ENCODE measurements around the gene HIVEP3.
A peak's percentile ranks its signal among the peaks of the same experiment; 100 is the strongest.
"Not testable (repeated sequence)": the region's sequence is repeated elsewhere in the genome, so short reads cannot be mapped to it uniquely, and the experiment has no call there.

HIVEP3 gene

GRCh38 chr1:41918450-41919043 is at the start of gene HIVEP3:
HIVEP3 (minus strand) TSS chr1:41918922.
- peak within 1 kb of the TSS; percentile 48; the same call in 1 of the 2 replicates for H3K4me3 ChIP-seq (ENCODE audit: low read length)
- H3K4me1 ChIP-seq (ENCODE audit: control insufficient read depth, insufficient read depth, low read length) = no peaks in the 10 kb centered on the region
- no peak for DNase-seq (ENCODE audit: low read depth, low spot score)
- WGBS (ENCODE audit: insufficient coverage, insufficient read length) = no CpG with 5 or more reads among the region's 15 CpGs
- H3K9me3 ChIP-seq (ENCODE audit: control insufficient read depth, insufficient read depth, low read length) = no peaks in the 10 kb centered on the region
- H3K27ac ChIP-seq (ENCODE audit: low read length) = no peak within 1 kb of the TSS
- H3K36me3 ChIP-seq (ENCODE audit: control insufficient read depth, insufficient read depth, low read length) = no peaks in the 10 kb centered on the region
- peaks cover 18% of the 10 kb centered on the region for H3K27me3 ChIP-seq (ENCODE audit: control insufficient read depth, insufficient read depth, low read length)

- no peaks in the 10 kb centered on the region for H3K36me3 ChIP-seq (ENCODE audit: control insufficient read depth, insufficient read depth, low read length)
- no peaks in the 10 kb centered on the region for H3K27me3 ChIP-seq (ENCODE audit: control insufficient read depth, insufficient read depth, low read length)
- H3K4me3 ChIP-seq (ENCODE audit: low read length) = no peak overlapping the region
- H3K27ac ChIP-seq (ENCODE audit: low read length) = no peak overlapping the region
- no peaks in the 10 kb centered on the region for H3K9me3 ChIP-seq (ENCODE audit: control insufficient read depth, insufficient read depth, low read length)
- H3K4me1 ChIP-seq (ENCODE audit: control insufficient read depth, insufficient read depth, low read length) = no peaks in the 10 kb centered on the region
- no CpG with 5 or more reads among the region's 3 CpGs for WGBS (ENCODE audit: insufficient coverage, insufficient read length)
- no peak for DNase-seq (ENCODE audit: low read depth, low spot score)
Observed at GRCh38 chr1:41964400-41964799, 45.7 kb upstream of the HIVEP3 start.

- Histone ChIP-seq H3K9me3 (ENCODE audit: control insufficient read depth, insufficient read depth, low read length) (no peaks in the 10 kb centered on the region), H3K27me3 (ENCODE audit: control insufficient read depth, insufficient read depth, low read length) (no peaks in the 10 kb centered on the region), H3K4me3 (ENCODE audit: low read length) (no peak overlapping the region), H3K36me3 (ENCODE audit: control insufficient read depth, insufficient read depth, low read length) (no peaks in the 10 kb centered on the region), H3K27ac (ENCODE audit: low read length) (no peak overlapping the region), H3K4me1 (ENCODE audit: control insufficient read depth, insufficient read depth, low read length) (no peaks in the 10 kb centered on the region)
- DNase-seq (ENCODE audit: low read depth, low spot score) = no peak
- no CpG with 5 or more reads among the region's 6 CpGs for WGBS (ENCODE audit: insufficient coverage, insufficient read length)
Observed at GRCh38 chr1:41963636-41964035, 44.9 kb upstream of the HIVEP3 start.

DNA sequence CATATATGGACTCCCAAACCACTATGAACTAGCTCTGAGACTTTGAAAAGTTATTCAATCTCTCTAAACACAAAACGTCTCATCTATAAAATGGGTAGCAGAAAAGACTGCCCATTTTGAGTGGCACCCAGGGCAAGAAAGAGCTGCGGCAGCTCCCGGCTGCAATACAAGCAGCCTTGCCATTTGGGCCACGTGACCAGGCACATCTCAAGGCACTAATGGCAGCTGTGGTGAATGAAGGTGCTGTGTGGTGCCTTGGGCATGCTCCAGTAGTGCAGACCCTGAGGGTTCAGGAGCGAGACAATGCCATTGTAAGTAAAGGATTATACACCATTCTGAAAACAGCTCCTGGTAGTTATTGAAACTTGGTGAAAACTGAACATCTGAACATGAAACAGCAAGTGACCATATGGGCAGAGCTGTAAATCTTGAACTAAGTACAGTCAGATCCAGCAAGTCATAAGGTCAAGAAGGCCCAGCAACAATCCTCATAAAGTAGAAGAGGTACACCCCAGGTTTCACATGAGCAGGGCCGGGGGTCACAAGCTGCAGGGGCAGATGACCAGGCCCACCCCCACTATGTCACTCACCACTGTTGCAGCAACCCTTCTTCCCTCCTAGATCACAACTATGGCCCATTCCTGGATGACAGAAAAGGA is 39.4 kb upstream of the HIVEP3 start:
- Histone ChIP-seq H3K27ac (ENCODE audit: low read length) (no peak overlapping the region), H3K36me3 (ENCODE audit: control insufficient read depth, insufficient read depth, low read length) (no peaks in the 10 kb centered on the region), H3K27me3 (ENCODE audit: control insufficient read depth, insufficient read depth, low read length) (no peaks in the 10 kb centered on the region), H3K9me3 (ENCODE audit: control insufficient read depth, insufficient read depth, low read length) (no peaks in the 10 kb centered on the region), H3K4me1 (ENCODE audit: control insufficient read depth, insufficient read depth, low read length) (no peaks in the 10 kb centered on the region), H3K4me3 (ENCODE audit: low read length) (no peak overlapping the region)
- no peak for DNase-seq (ENCODE audit: low read depth, low spot score)
- no CpG with 5 or more reads among the region's 6 CpGs for WGBS (ENCODE audit: insufficient coverage, insufficient read length)

GRCh38 chr1:41957568-41957967 is 38.8 kb upstream of the HIVEP3 start:
- Histone ChIP-seq H3K27ac (ENCODE audit: low read length) (no peak overlapping the region), H3K27me3 (ENCODE audit: control insufficient read depth, insufficient read depth, low read length) (no peaks in the 10 kb centered on the region), H3K4me3 (ENCODE audit: low read length) (no peak overlapping the region), H3K36me3 (ENCODE audit: control insufficient read depth, insufficient read depth, low read length) (no peaks in the 10 kb centered on the region), H3K4me1 (ENCODE audit: control insufficient read depth, insufficient read depth, low read length) (no peaks in the 10 kb centered on the region), H3K9me3 (ENCODE audit: control insufficient read depth, insufficient read depth, low read length) (no peaks in the 10 kb centered on the region)
- WGBS (ENCODE audit: insufficient coverage, insufficient read length) = no CpG with 5 or more reads among the region's 3 CpGs
- no peak for DNase-seq (ENCODE audit: low read depth, low spot score)

DNA sequence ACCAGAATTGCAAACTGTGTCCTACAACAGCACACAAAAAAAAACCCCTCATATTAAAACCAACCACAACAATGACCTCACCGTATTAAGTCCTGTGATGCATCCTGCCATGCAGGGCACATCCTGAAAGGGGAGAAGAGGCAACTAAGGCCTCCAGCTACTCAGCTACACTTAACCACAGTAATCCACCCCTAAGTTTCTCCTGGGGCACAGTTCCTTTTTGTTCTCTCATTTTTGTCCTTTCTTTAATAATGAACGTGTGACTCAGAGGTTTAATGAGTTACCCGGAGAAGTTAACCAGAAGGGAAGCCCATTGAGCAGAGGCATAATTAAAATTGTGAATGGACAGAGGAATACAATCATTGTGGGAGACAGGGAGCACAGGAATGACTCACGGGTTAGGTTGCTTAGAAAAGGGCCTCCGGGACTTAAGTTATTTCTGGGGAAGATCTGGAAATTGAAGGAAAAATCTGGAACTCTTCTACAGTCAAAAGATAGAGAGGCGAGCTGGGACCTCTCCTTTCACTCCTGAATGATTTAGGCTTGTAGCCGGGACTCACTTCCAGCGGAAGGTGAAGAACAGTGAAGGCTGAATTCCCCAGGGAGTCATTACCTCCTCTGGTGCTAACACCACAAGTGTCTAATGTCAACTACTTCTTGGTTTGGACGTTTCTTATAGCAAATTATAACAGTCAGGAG is 36.9 kb upstream of the HIVEP3 start:
- H3K27ac ChIP-seq (ENCODE audit: low read length) = no peak overlapping the region
- H3K4me3 ChIP-seq (ENCODE audit: low read length) = no peak overlapping the region
- no peaks in the 10 kb centered on the region for H3K4me1 ChIP-seq (ENCODE audit: control insufficient read depth, insufficient read depth, low read length)
- no peaks in the 10 kb centered on the region for H3K27me3 ChIP-seq (ENCODE audit: control insufficient read depth, insufficient read depth, low read length)
- no peaks in the 10 kb centered on the region for H3K9me3 ChIP-seq (ENCODE audit: control insufficient read depth, insufficient read depth, low read length)
- H3K36me3 ChIP-seq (ENCODE audit: control insufficient read depth, insufficient read depth, low read length) = no peaks in the 10 kb centered on the region
- no peak for DNase-seq (ENCODE audit: low read depth, low spot score)
- WGBS (ENCODE audit: insufficient coverage, insufficient read length) = no CpG with 5 or more reads among the region's 9 CpGs

- Histone ChIP-seq H3K27me3 (ENCODE audit: control insufficient read depth, insufficient read depth, low read length) (no peaks in the 10 kb centered on the region), H3K27ac (ENCODE audit: low read length) (no peak overlapping the region), H3K4me3 (ENCODE audit: low read length) (no peak overlapping the region), H3K9me3 (ENCODE audit: control insufficient read depth, insufficient read depth, low read length) (no peaks in the 10 kb centered on the region), H3K36me3 (ENCODE audit: control insufficient read depth, insufficient read depth, low read length) (no peaks in the 10 kb centered on the region), H3K4me1 (ENCODE audit: control insufficient read depth, insufficient read depth, low read length) (no peaks in the 10 kb centered on the region)
- WGBS (ENCODE audit: insufficient coverage, insufficient read length) = no CpG with 5 or more reads among the region's 6 CpGs
- no peak for DNase-seq (ENCODE audit: low read depth, low spot score)
Observed at GRCh38 chr1:41954533-41954944, 35.8 kb upstream of the HIVEP3 start.

- H3K4me1 ChIP-seq (ENCODE audit: control insufficient read depth, insufficient read depth, low read length) = no peaks in the 10 kb centered on the region
- H3K9me3 ChIP-seq (ENCODE audit: control insufficient read depth, insufficient read depth, low read length) = no peaks in the 10 kb centered on the region
- no peak overlapping the region for H3K4me3 ChIP-seq (ENCODE audit: low read length)
- no peaks in the 10 kb centered on the region for H3K36me3 ChIP-seq (ENCODE audit: control insufficient read depth, insufficient read depth, low read length)
- DNase-seq (ENCODE audit: low read depth, low spot score) = no peak
- no peak overlapping the region for H3K27ac ChIP-seq (ENCODE audit: low read length)
- H3K27me3 ChIP-seq (ENCODE audit: control insufficient read depth, insufficient read depth, low read length) = no peaks in the 10 kb centered on the region
- WGBS (ENCODE audit: insufficient coverage, insufficient read length) = no CpG with 5 or more reads among the region's 1 CpG
Observed at GRCh38 chr1:41953291-41953690, 34.6 kb upstream of the HIVEP3 start.

DNA sequence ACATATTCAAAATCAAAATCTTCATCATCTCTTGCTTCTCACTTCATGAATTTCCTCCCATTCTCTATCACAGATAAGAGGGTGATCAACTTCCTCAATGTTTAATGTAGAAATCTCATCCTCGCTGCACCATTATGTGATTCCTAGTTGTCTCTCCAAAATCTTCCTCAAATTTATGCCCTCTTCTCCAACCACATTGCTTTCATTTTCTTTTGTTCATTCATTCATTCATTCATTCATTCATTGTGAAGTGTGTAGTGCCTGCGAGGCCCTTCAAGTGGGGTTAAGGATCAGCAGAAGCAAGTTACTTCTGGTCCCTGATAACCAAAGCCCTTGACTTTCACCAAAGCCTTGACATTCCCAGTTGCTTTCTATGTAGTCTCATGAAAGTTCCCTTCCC is 33.5 kb upstream of the HIVEP3 start:
- WGBS (ENCODE audit: insufficient coverage, insufficient read length) = no CpG with 5 or more reads among the region's 2 CpGs
- no peak overlapping the region for H3K27ac ChIP-seq (ENCODE audit: low read length)

DNA sequence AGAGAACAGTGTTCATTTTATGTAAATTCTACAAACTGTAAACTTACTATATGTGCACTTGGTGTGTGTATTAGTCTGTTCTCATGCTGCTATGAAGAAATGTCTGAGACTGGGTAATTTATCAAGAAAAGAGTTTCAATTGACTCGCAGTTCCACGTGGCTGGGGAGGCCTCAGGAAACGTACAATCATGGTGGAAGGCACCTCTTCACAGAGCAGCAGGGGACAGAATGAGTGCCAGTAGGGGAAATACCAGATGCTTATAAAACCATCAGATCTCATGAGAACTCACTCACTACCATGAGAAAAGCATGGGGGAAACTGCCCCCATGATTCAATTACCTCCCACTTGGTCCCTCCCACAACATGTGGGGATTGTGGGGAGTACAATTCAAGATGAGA is 32.8 kb upstream of the HIVEP3 start:
- H3K27me3 ChIP-seq (ENCODE audit: control insufficient read depth, insufficient read depth, low read length); DNase-seq (ENCODE audit: low read depth, low spot score); H3K4me1 ChIP-seq (ENCODE audit: control insufficient read depth, insufficient read depth, low read length); H3K9me3 ChIP-seq (ENCODE audit: control insufficient read depth, insufficient read depth, low read length); H3K27ac ChIP-seq (ENCODE audit: low read length); H3K36me3 ChIP-seq (ENCODE audit: control insufficient read depth, insufficient read depth, low read length); H3K4me3 ChIP-seq (ENCODE audit: low read length): not testable (repeated sequence)
- no CpG with 5 or more reads among the region's 3 CpGs for WGBS (ENCODE audit: insufficient coverage, insufficient read length)

More for the DNA sequence above, 33.5 kb upstream of the HIVEP3 start:
- H3K4me3 ChIP-seq (ENCODE audit: low read length) = no peak overlapping the region
- no peaks in the 10 kb centered on the region for H3K4me1 ChIP-seq (ENCODE audit: control insufficient read depth, insufficient read depth, low read length)
- no peak for DNase-seq (ENCODE audit: low read depth, low spot score)
- no peaks in the 10 kb centered on the region for H3K9me3 ChIP-seq (ENCODE audit: control insufficient read depth, insufficient read depth, low read length)
- no peaks in the 10 kb centered on the region for H3K36me3 ChIP-seq (ENCODE audit: control insufficient read depth, insufficient read depth, low read length)
- no peaks in the 10 kb centered on the region for H3K27me3 ChIP-seq (ENCODE audit: control insufficient read depth, insufficient read depth, low read length)

Measured in iPS DF 6.9 (cell line).